Common myeloid progenitor, CD34-positive (primary cell): ENCODE measurements around the gene MYH7. TPM values are rescaled to one million over a fixed set of nuclear protein-coding genes. Genes with fewer than 3 reads are reported as not detected.

Experiments used
- CTCF ChIA-PET: fragments of 350-600 bp; sonication (Branson Sonifier 250); formaldehyde crosslinking; loops from one replicate; lab custom pipeline; 2021; ENCODE audit warnings: antibody characterized with exemption; lab: Charles Lee
- POLR2A ChIA-PET: fragments of 350-600 bp; sonication (Branson Sonifier 250); formaldehyde crosslinking; loops from one replicate; lab custom pipeline; 2021; ENCODE audit warnings: antibody characterized with exemption; lab: Charles Lee
- DNase-seq, 3 donors: peaks; one replicate each; pipeline versions ENCODE4 v3.0.0 to v3.0.0-alpha.2; 2013
- H3K27ac ChIP-seq, 2 experiments: 1 replicate in 1 of 2; 2 replicates in 1 of 2; pipeline ENCODE4 v1.7.0; 2013; ENCODE audit warnings: inconsistent platforms in 2 of 2, low read length in 2 of 2, mild to moderate bottlenecking in 2 of 2, low read depth in 1 of 2, moderate library complexity in 1 of 2; ENCODE audit not compliant: severe bottlenecking in 2 of 2, insufficient read depth in 1 of 2, poor library complexity in 1 of 2
- H3K27me3 ChIP-seq, 5 experiments: replicated peaks in 2 of 5; 1 replicate in 3 of 5; 2 replicates in 2 of 5; pipeline versions ENCODE4 v1.6.1 to v1.7.0; 2013; ENCODE audit warnings: low read length in 4 of 5, mild to moderate bottlenecking in 2 of 5, moderate library complexity in 2 of 5, inconsistent platforms in 1 of 5; ENCODE audit not compliant: insufficient read depth in 5 of 5, control insufficient read depth in 4 of 5
- H3K36me3 ChIP-seq, 4 experiments: 1 replicate in 2 of 4; 2 replicates in 2 of 4; pipeline versions ENCODE4 v1.6.1 to v1.7.0; 2013; ENCODE audit warnings: low read length in 3 of 4, control low read depth in 1 of 4, mild to moderate bottlenecking in 1 of 4; ENCODE audit not compliant: control insufficient read depth in 4 of 4, insufficient read depth in 4 of 4
- H3K4me1 ChIP-seq, 4 experiments: 1 replicate in 3 of 4; 2 replicates in 1 of 4; pipeline versions ENCODE4 v1.6.1 to v1.7.1; 2013; ENCODE audit warnings: low read length in 3 of 4, mild to moderate bottlenecking in 3 of 4, control low read depth in 1 of 4, inconsistent platforms in 1 of 4, moderate library complexity in 1 of 4; ENCODE audit not compliant: control insufficient read depth in 4 of 4, insufficient read depth in 4 of 4; ENCODE audit errors: control extremely low read depth in 1 of 4
- H3K4me3 ChIP-seq, 7 experiments: 1 replicate in 4 of 7; 2 replicates in 3 of 7; pipeline versions ENCODE4 v1.5.1 to v1.7.0; 2013; ENCODE audit warnings: mild to moderate bottlenecking in 7 of 7, low read length in 6 of 7, moderate library complexity in 6 of 7, inconsistent platforms in 2 of 7, low read depth in 2 of 7, control low read depth in 1 of 7; ENCODE audit not compliant: insufficient read depth in 4 of 7, control insufficient read depth in 1 of 7; ENCODE audit errors: extremely low read depth in 1 of 7
- H3K9me3 ChIP-seq, 5 experiments: 1 replicate in 4 of 5; 2 replicates in 1 of 5; pipeline versions ENCODE4 v1.6.1 to v1.7.1; 2013; ENCODE audit warnings: low read length in 4 of 5, mild to moderate bottlenecking in 2 of 5, inconsistent platforms in 1 of 5, low read depth in 1 of 5, moderate library complexity in 1 of 5; ENCODE audit not compliant: control insufficient read depth in 4 of 5, insufficient read depth in 2 of 5; ENCODE audit errors: control extremely low read depth in 1 of 5
- WGBS: methylation state at CpG from one replicate; pipeline ENCODE4 v1.1.5; 2013; ENCODE audit not compliant: insufficient coverage; 5-methylcytosine and 5-hydroxymethylcytosine counted together
- polyA plus RNA-seq: library from polyadenylated mRNA; unstranded; fragments of 120-200 nt; gene quantifications from one replicate; pipeline ENCODE4 v1.2.1, GENCODE V29; 2013

The MYH7 gene
- not detected for polyA plus RNA-seq

DNA sequence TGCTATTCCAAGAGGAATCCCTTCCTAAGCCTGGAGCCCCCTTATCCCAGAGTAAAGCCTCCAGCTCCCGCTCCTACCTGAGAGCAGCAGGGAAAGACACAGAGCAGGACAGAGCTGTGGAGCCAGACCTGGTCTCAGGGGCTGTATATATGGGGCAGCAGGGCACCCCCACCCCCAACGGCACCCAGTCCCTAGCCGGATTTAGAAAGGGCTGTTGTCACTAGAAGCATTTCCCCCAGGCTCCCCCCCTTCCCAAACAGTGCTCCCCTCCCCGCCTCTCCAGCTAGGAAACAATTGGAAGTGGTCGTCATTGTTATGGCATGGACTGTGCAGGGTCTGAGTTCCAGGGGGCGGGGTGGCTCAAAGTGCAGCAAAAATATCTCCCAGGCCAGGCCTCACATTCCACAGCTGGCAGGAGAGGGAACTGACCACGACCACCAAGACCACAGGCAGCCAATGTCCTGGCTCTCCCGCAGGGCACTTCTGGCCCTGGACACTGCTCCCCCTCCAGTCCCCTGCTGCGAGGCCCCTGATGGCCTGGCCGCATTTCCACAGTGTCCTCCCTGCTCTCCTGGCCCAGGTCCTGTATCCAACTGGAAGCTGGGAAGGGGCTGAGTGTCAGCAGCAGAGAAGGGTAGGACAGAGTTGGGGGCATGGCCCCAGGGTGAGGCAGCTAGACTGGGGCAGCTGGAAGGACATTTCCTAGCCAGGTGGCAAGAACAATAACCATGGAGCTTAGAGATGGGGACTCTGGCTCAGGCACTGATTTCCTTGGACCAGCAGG, at the start of gene MYH7:
Gene MYH7 (minus strand): TSS at position 118 of the 784 bp plus-strand sequence. CDS start 1,928 bp downstream, outside the sequence.
- ChIA-PET CTCF (interaction anchor here (1.0 to 2.2 kb wide), 4 partner anchors 11 to 43 kb away, joined by 3 to 6 read pairs (median 4); no protein-coding TSS in a partner anchor), POLR2A (no interaction called here)
- 94% methylated on average over 8 of the region's 10 CpGs for WGBS
- DNase-seq, result no peak
- Histone ChIP-seq H3K9me3 (no peaks in the 10 kb centered on the region), H3K27me3 (peaks cover 0 to 2% (median 0%) of the 10 kb centered on the region in 5 experiments), H3K27ac (no peak within 1 kb of the TSS), H3K4me1 (peaks cover 0 to 5% (median 1%) of the 10 kb centered on the region in 4 experiments), H3K36me3 (no peaks in the 10 kb centered on the region), H3K4me3 (no peak within 1 kb of the TSS)

DNA sequence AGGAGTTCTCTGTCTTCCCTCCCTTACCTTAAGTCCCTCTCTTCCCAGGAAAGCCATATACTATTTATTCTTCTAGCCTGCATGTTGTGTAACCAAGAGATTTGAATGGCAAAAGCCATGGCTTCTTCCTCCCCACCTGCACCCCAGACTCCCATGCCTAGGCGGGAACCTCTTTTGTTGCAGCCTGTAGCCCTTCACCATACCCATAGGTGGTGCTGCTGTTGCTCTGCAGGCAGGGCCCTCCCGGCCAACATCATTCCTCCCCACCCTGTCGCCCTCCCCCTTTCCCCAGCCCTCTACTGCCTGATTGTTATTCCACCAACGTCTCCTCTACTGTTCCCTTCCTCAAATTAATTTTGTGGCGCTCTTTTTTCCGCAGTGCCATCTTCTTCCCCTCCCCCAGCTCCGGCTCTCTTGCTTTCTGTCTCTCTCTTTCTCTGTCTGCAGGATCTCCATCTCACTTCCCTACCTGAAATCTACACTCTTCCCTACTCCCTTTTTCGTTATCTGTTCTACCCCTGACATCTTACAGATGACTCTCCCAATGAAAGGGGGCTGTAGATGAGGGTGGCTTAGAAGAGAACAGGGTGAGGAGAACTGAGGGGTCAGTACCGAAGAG, 47.9 kb upstream of the MYH7 start:
- no peak overlapping the region for H3K27ac ChIP-seq
- H3K36me3 ChIP-seq, result peaks cover 0 to 15% (median 6%) of the 10 kb centered on the region in 4 experiments
- H3K4me1 ChIP-seq, result peaks cover 0 to 2% (median 0%) of the 10 kb centered on the region in 4 experiments
- peak; percentile 26 to 40 (median 35) for DNase-seq
- H3K9me3 ChIP-seq, result no peaks in the 10 kb centered on the region
- CTCF ChIA-PET, result interaction anchor here (1.0 to 16.7 kb wide), 9 partner anchors 8 to 80 kb away, joined by 3 to 519 read pairs (median 4); partner anchors contain the start of genes AP1G2 and THTPA
- WGBS, result 78% methylated on average over 8 of the region's 9 CpGs
- H3K27me3 ChIP-seq, result no peaks in the 10 kb centered on the region
- H3K4me3 ChIP-seq, result no peak overlapping the region
- POLR2A ChIA-PET, result no interaction called here

- Histone ChIP-seq H3K27ac (no peak overlapping the region), H3K27me3 (no peaks in the 10 kb centered on the region), H3K4me3 (no peak overlapping the region), H3K9me3 (no peaks in the 10 kb centered on the region), H3K36me3 (peaks cover 2 to 16% (median 7%) of the 10 kb centered on the region in 4 experiments), H3K4me1 (peaks cover 0 to 2% (median 0%) of the 10 kb centered on the region in 4 experiments)
- POLR2A ChIA-PET, result no interaction called here
- CTCF ChIA-PET, result interaction anchor here (1.1 to 16.7 kb wide), 6 partner anchors 8 to 80 kb away, joined by 3 to 519 read pairs (median 15); partner anchors contain the start of genes AP1G2 and THTPA
- no peak for DNase-seq
Observed at GRCh38 chr14:23482823-23483148, 47.3 kb upstream of the MYH7 start.

DNA sequence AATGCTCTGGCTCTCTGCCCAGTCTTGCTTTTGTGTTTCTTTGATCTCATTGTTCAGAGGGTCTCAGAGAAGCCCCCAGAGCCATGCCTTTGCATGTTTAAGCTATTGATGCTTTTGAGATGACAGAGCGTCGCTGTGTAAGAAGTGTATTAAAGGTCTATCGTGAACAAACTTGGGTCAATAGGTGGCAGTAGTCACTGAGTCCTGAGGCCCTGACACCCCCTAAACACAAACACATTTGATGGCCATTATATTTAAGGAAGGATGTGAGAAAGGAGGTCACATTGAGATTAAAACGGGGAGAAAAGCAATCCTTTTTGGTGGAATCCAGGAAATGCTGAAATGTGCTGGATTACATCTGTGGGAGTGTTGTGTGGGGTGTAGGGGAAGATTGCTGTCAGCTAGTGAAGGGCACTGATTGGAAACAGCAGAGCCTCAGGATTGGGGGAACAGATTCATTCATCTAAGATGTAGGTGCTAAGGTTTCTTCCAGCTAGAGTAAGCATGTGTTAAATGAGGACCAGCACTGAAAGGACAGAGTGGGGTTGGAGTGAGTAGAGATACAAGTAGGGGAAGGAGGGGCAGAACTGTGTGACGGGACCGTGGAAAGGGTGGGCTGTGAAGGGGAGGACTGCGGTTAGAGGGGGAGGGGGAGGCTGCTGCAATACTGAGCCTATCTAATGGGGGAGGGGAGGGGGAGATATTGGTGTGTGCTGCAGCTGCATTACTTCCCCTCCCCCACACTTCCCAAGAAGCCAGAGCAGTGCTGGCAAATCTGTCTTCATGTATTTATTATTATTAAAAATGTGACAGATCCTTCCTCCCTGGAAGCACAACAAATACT, 46.7 kb upstream of the MYH7 start:
- Histone ChIP-seq H3K36me3 (peaks cover 3 to 21% (median 13%) of the 10 kb centered on the region in 4 experiments), H3K9me3 (no peaks in the 10 kb centered on the region), H3K27me3 (no peaks in the 10 kb centered on the region), H3K4me3 (no peak overlapping the region), H3K27ac (no peak overlapping the region), H3K4me1 (peaks cover 0 to 2% (median 0%) of the 10 kb centered on the region in 4 experiments)
- ChIA-PET POLR2A (no interaction called here), CTCF (interaction anchor here (1.1 to 16.7 kb wide), 5 partner anchors 7 to 81 kb away, joined by 3 to 519 read pairs (median 4); partner anchors contain the start of genes AP1G2 and THTPA)
- DNase-seq, result peak in 2 of 3 donors; percentile 17 to 21
- WGBS, result 73% methylated on average over 1 of the region's 7 CpGs

- ChIA-PET CTCF (interaction anchor here (4.2 to 16.7 kb wide), 3 partner anchors 50 to 82 kb away, joined by 21 to 519 read pairs (median 134); partner anchors contain the start of genes AP1G2 and THTPA), POLR2A (no interaction called here)
- Histone ChIP-seq H3K27ac (no peak overlapping the region), H3K4me3 (no peak overlapping the region), H3K4me1 (peaks cover 0 to 2% (median 0%) of the 10 kb centered on the region in 4 experiments), H3K27me3 (no peaks in the 10 kb centered on the region), H3K36me3 (peaks cover 8 to 29% (median 20%) of the 10 kb centered on the region in 4 experiments), H3K9me3 (no peaks in the 10 kb centered on the region)
- DNase-seq, result peak in 1 of 3 donors; percentile 13
- 92% methylated on average over 2 of the region's 3 CpGs for WGBS
Observed at GRCh38 chr14:23481362-23481970, 46.0 kb upstream of the MYH7 start.

DNA sequence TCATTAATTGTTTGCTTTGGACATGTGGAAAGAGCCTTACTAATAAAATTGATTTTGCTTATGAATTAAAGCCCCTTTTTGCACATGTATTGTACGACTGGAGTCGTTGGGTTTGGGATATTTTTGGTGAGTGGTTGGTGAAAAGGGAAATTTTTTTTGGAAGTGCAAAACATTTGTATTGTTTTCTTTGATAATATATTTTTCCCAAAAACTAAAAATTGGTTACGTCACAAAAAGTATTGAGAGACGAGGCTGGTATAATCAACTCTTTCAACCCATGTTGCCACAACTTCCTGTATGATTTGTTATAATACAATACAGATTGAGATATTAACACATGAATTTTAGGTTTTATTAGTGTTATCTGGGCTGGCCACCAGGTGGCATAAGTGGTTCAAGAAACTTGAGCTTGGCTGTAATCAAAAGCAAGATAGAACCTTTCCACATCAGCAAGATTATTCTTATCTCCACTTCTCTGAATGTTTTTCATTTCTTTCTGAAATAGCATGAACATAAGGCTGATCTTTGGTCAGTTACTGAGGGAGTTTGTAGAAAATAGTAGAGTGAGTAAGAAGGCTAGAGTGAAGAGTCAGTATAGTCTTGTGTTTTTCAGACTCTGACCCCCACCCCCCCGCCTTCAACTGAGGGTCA, 42.8 kb upstream of the MYH7 start:
- H3K36me3 ChIP-seq, result peaks cover 18 to 50% (median 40%) of the 10 kb centered on the region in 4 experiments
- H3K27ac ChIP-seq, result no peak overlapping the region
- peak; percentile 84 to 93 (median 89) for DNase-seq
- WGBS, result no CpG with 5 or more reads among the region's 5 CpGs
- POLR2A ChIA-PET, result interaction anchor here (0.5 to 1.0 kb wide), 3 partner anchors 78 to 155 kb away, joined by 3 to 4 read pairs (median 3); no protein-coding TSS in a partner anchor
- H3K4me1 ChIP-seq, result no peaks in the 10 kb centered on the region
- H3K4me3 ChIP-seq, result no peak overlapping the region
- CTCF ChIA-PET, result interaction anchor here (0.6 to 16.7 kb wide), 12 partner anchors 10 to 265 kb away, joined by 3 to 519 read pairs (median 4); partner anchors contain the start of genes AP1G2 and THTPA
- no peaks in the 10 kb centered on the region for H3K27me3 ChIP-seq
- H3K9me3 ChIP-seq, result no peaks in the 10 kb centered on the region
